Testis (tissue), 3 donors: ENCODE results near the gene SSX5. TPM values are rescaled to one million over a fixed set of nuclear protein-coding genes. Genes with fewer than 3 reads are reported as not detected.

Experiments
- polyA plus RNA-seq: library from polyadenylated mRNA; stranded (reverse); fragments of 350-450 nt; fragmentation: Illumina TruSeq; extraction: RNeasy Lipid Tissue Mini Kit (QIAGEN cat#74804); gene quantifications from one replicate; pipeline ENCODE4 v1.2.3, GENCODE V29; 2014; ENCODE audit warnings: low read depth, low replicate concordance; ENCODE audit not compliant: insufficient read depth
- small RNA-seq, 2 donors: library from RNA; depleted of rRNA; stranded (forward); fragments of <200 nt; gene quantifications; one replicate each; pipeline ENCODE3, GENCODE V24; 2016
- total RNA-seq, 2 donors: library from RNA; depleted of rRNA; stranded (reverse); fragments of >200 nt; gene quantifications; one replicate each; pipeline ENCODE4 v1.2.3, GENCODE V29; 2016

Gene SSX5
- total and polyA plus RNA-seq, 3 donors from 2014 or later: 0.47 to 0.59 TPM; not detected in 1

Small RNAs within 50 kb of the gene (small RNA-seq; reads per million reads assigned to genes)
- gene AC245047.3: 0 reads per million in 2 donors
- gene AC245047.7: 0 reads per million in 2 donors
- gene RNA5SP503: 0 reads per million in 2 donors
- gene RNU6-707P: 0 reads per million in 2 donors

Other genes with a start within 250 kb of the SSX5 start
- gene ZNF182, start 192.8 kb downstream of the SSX5 start, total RNA-seq: 1 to 10 TPM; 5.8 to 6.1 TPM
- gene ZNF182, start 192.8 kb downstream of the SSX5 start, polyA plus RNA-seq: 3.2 TPM
- gene SPACA5, start 189.8 kb downstream of the SSX5 start, total RNA-seq: 10 to 100 TPM in 1 of 2 donors, 1 to 10 TPM in 1; 9.5 to 18.9 TPM
- 23.4 TPM for gene SPACA5, start 189.8 kb downstream of the SSX5 start, polyA plus RNA-seq
- 1 to 10 TPM; 1.5 to 5.6 TPM for gene ZNF630, start 125.2 kb downstream of the SSX5 start, total RNA-seq
- 2.0 TPM for gene ZNF630, start 125.2 kb downstream of the SSX5 start, polyA plus RNA-seq
- 1 to 10 TPM; 4.9 to 6.2 TPM for gene SPACA5B, start 66.2 kb downstream of the SSX5 start, total RNA-seq
- 6.6 TPM for gene SPACA5B, start 66.2 kb downstream of the SSX5 start, polyA plus RNA-seq
- 10 to 100 TPM in 1 of 2 donors, 1 to 10 TPM in 1; 6.0 to 14.3 TPM for gene SSX1, start 58.6 kb upstream of the SSX5 start, total RNA-seq
- 11.0 TPM for gene SSX1, start 58.6 kb upstream of the SSX5 start, polyA plus RNA-seq
- 10 to 100 TPM; 12.8 to 26.1 TPM for gene SSX3, start 159.9 kb upstream of the SSX5 start, total RNA-seq
- 17.7 TPM for gene SSX3, start 159.9 kb upstream of the SSX5 start, polyA plus RNA-seq
- gene SSX4, start 186.7 kb upstream of the SSX5 start, total RNA-seq: 1 to 10 TPM; 2.7 to 3.8 TPM
- 5.3 TPM for gene SSX4, start 186.7 kb upstream of the SSX5 start, polyA plus RNA-seq
- gene SSX4B, start 215.2 kb upstream of the SSX5 start, total RNA-seq: 1 to 10 TPM in 1 of 2 donors, not detected in 1; 3.8 TPM
- not detected for gene SSX4B, start 215.2 kb upstream of the SSX5 start, polyA plus RNA-seq